Measurements from ENCODE around the gene PRUNE2. TPM values are rescaled to one million over a fixed set of nuclear protein-coding genes. Genes with fewer than 3 reads are reported as not detected.

The PRUNE2 gene
- total RNA-seq, 4 donors from 2014 or later = 4.1 to 13.1 (median 5.4) TPM

DNA sequence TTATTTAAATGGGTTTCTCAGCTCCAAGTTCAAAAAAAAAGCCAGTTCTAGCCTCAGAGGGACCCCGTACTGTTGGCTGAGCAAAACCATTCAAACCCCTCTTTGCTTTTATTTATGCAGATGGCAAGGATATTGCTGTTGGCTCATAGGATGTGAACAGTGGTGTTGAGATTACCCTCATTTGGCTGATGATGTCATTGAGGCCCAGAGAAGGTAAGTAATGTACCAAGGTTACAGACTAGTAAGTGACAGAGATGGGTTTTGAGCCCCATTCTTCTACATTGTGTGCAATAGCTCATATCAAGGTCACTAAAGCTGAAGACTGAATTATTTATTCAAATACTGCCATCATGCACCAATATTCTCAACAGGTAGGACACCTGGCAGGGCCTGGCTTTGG lies 263.8 kb downstream of the PRUNE2 start:
- TF ChIP-seq POLR2A (IDR thresholded peaks at IDR 0.05) = no peak
- no peak for TF ChIP-seq CTCF (IDR thresholded peaks at IDR 0.05)
- 88 to 100% methylated on average over 1 of the region's 1 CpG for WGBS, 2 donors
- H3K4me3 ChIP-seq (ENCODE audit: low read depth, poor library complexity, severe bottlenecking) = no peak overlapping the region
- DNase-seq (ENCODE audit: low spot score in 2 of 2) = no peak
- intact Hi-C loops (cut with DNase I; ENCODE audit: low total_unique reads) = no loop called here

- DNase-seq (ENCODE audit: low spot score in 2 of 2) = no peak
- WGBS, 2 donors = 53 to 79% methylated on average over 4 of the region's 4 CpGs
- intact Hi-C loops (cut with DNase I; ENCODE audit: low total_unique reads) = no loop called here
- H3K4me3 ChIP-seq (ENCODE audit: low read depth, poor library complexity, severe bottlenecking) = no peak overlapping the region
- no peak for TF ChIP-seq POLR2A (IDR thresholded peaks at IDR 0.05)
- no peak for TF ChIP-seq CTCF (IDR thresholded peaks at IDR 0.05)
Observed at GRCh38 chr9:76638001-76638400, 267.9 kb downstream of the PRUNE2 start.

DNA sequence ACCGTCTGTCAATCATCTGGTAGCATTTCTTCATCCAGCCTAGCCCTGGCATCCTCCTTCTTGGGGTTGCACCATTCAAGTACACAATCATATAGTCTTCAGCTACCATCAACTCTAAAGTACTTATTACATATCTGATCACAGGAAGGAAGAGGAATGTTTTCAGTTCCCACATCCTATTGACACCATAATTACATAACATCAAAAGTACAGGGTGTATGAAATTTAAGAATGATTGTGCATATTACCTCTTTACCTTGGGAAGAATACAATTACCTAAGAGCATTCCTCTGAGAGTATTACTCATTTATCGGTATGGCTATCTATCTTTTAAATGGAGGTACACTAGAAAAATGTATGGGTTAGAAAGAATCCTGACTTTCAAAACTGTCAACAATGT lies 268.5 kb downstream of the PRUNE2 start:
- WGBS, 2 donors = 71 to 85% methylated on average over 2 of the region's 2 CpGs
- TF ChIP-seq CTCF (IDR thresholded peaks at IDR 0.05) (no peak), POLR2A (IDR thresholded peaks at IDR 0.05) (no peak)

GRCh38 chr9:76634356-76635054 lies 271.4 kb downstream of the PRUNE2 start:
- no peak overlapping the region for H3K4me3 ChIP-seq (ENCODE audit: low read depth, poor library complexity, severe bottlenecking)
- no peak for DNase-seq (ENCODE audit: low spot score in 2 of 2)
- TF ChIP-seq CTCF (IDR thresholded peaks at IDR 0.05) (no peak), POLR2A (IDR thresholded peaks at IDR 0.05) (no peak)
- 98 to 100% methylated on average over 1 of the region's 1 CpG for WGBS, 2 donors
- intact Hi-C loops (cut with DNase I; ENCODE audit: low total_unique reads) = no loop called here

More for the DNA sequence above, 268.5 kb downstream of the PRUNE2 start:
- DNase-seq (ENCODE audit: low spot score in 2 of 2) = no peak
- intact Hi-C loops (cut with DNase I; ENCODE audit: low total_unique reads) = no loop called here
- H3K4me3 ChIP-seq (ENCODE audit: low read depth, poor library complexity, severe bottlenecking) = no peak overlapping the region

DNA sequence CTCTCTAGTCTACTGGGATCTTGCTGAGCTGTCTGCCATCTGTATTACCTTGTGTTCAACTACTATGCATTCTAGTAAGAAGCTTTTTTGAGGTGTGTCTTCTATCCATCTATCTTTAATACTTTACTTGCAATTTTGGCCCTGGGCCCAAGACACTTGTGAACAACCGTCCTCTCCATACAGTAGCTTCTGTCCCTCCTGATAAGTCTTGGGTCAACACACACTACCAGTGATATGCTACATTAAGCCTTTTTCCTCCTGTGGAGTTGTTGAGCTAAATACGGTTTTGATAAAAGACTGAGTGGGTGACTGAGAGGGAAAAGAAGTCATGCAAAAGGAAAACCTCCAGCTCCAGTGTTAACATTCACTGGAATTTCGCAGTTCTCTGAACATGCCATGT lies 275.0 kb downstream of the PRUNE2 start:
- 82 to 86% methylated on average over 3 of the region's 3 CpGs for WGBS, 2 donors
- TF ChIP-seq CTCF (IDR thresholded peaks at IDR 0.05) = no peak
- TF ChIP-seq POLR2A (IDR thresholded peaks at IDR 0.05) = no peak
- intact Hi-C loops (cut with DNase I; ENCODE audit: low total_unique reads) = no loop called here
- H3K4me3 ChIP-seq (ENCODE audit: low read depth, poor library complexity, severe bottlenecking) = no peak overlapping the region
- no peak for DNase-seq (ENCODE audit: low spot score in 2 of 2)

All from lower leg skin (tissue), 4 donors.